HG03442 (cell line): ENCODE measurements around the gene NUAK1.
"Not testable (repeated sequence)": the region's sequence is repeated elsewhere in the genome, so short reads cannot be mapped to it uniquely, and the experiment has no call there.

Experiments used
- ATAC-seq: cut with Tn5 transposase; IDR thresholded peaks from one replicate; pipeline ENCODE4 v1.9.1; 2021; ENCODE audit warnings: mild to moderate bottlenecking, moderate library complexity; ENCODE audit not compliant: unreplicated experiment

The NUAK1 gene

GRCh38 chr12:106149096-106149784 lies 10.5 kb upstream of the NUAK1 start:
- no peak for ATAC-seq

- ATAC-seq: no peak
These were observed 9.2 kb upstream of the NUAK1 start for GRCh38 chr12:106147956-106148355.

DNA sequence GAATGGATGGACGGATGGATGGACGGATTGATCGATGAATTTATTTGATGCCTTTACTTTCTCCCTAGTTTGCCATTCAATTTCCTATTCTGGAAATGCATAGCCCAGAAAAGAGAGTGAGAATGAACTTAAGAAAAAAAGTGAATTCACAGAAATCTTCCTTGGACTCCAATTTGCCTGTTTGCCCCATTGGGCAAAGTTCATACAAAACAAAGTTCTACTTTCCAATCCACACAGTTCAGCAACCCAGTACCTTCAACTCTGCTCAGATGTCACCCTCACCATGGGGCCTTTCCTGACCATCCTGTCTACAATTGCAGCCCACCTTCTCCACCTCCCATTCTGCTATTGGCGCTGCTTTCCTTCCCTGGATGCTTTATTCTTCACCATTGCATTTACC lies 8.2 kb upstream of the NUAK1 start:
- ATAC-seq: no peak

GRCh38 chr12:106145539-106146447 lies 7.0 kb upstream of the NUAK1 start:
- no peak for ATAC-seq

- no peak for ATAC-seq
These were observed 6.1 kb upstream of the NUAK1 start for GRCh38 chr12:106144847-106145246.

- no peak for ATAC-seq
These were observed 4.0 kb upstream of the NUAK1 start for GRCh38 chr12:106142591-106143261.

DNA sequence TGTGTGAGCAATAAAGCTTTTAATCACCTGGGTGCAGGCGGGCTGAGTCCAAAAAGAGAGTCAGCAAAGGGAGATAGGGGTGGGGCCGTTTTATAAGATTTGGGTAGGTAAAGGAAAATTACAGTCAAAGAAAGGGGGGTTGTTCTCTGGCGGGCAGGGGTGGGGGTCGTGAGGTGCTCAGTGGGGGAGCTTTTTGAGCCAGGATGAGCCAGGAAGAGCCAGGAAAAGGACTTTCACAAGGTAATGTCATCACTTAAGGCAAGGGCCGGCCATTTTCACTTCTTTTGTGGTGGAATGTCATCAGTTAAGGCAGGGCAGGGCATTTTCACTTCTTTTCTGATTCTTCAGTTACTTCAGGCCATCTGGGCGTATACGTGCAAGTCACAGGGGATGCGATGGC lies 3.2 kb upstream of the NUAK1 start:
- ATAC-seq: not testable (repeated sequence)

DNA sequence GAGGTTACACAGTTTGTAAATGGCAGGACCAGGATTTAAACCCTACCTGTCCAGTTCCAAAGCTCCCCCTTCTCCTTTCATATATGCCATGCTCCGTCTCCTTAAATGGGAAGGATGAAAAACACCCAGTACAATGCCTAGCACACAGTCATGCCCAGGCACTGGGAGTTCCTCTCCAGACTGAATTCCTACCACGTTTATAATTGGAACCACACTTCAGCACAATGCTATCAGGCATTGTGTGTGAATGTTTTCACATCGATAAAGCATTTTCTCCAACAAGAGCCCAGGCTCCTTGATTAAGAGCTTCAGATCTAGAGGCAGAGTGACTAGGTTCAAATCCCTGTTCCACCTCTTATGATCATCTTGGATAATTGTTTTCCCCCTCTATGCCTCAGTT lies 2.7 kb upstream of the NUAK1 start:
- no peak for ATAC-seq

DNA sequence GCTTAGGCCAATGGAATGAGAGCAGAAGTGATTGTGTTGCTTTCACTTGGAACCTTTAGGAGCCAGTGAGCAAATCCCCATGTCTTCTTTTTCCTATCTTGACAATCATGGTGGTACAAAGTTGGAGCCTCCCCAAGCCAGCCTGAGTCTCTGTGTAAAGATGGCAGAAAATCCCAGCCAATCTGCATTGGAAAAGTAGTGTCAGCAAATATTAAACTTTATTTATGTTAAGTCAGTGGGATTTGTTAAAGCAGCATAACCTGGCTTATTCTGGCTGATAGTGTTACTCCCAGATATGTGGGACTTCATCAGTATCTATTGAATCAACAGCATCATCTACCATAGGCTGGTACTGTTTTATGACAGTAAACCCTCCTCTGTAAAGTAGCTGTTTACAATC lies 2.2 kb upstream of the NUAK1 start:
- ATAC-seq: no peak

DNA sequence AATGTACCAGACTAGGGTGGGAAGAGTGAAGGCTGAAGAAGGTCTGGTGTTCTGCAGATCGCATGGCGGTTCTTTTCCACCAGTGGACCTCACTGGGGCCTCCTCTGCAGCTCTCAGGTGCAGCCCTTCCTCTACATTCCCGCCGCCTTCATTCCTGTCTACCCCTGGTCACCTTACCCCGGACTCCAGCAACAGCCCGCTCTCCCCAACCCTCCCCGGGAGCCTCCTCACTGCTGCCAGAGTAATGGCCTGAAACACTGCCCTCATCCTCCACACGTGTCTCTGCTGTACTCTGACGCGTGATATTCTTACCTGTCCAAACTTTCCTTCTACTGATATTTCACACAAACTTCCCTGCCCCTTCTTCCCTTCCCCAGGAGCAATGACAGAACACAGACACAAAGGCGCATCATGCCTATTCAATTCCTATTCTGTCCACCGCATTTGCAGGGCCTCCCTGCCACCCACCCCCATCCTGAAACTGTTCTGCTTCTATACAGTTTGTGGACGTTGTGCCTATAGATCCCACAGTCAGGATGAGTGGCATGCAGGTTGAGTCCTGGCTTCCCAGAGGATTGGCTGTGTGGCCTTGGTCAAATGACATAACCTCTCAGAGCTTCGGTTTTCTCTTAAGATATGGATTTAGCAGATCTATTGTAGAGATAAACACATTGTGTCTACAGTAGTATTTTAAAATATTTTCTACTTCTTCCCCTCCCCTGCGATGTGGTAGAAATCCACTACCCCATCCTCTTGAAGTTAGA lies 1.7 kb upstream of the NUAK1 start:
- no peak for ATAC-seq

DNA sequence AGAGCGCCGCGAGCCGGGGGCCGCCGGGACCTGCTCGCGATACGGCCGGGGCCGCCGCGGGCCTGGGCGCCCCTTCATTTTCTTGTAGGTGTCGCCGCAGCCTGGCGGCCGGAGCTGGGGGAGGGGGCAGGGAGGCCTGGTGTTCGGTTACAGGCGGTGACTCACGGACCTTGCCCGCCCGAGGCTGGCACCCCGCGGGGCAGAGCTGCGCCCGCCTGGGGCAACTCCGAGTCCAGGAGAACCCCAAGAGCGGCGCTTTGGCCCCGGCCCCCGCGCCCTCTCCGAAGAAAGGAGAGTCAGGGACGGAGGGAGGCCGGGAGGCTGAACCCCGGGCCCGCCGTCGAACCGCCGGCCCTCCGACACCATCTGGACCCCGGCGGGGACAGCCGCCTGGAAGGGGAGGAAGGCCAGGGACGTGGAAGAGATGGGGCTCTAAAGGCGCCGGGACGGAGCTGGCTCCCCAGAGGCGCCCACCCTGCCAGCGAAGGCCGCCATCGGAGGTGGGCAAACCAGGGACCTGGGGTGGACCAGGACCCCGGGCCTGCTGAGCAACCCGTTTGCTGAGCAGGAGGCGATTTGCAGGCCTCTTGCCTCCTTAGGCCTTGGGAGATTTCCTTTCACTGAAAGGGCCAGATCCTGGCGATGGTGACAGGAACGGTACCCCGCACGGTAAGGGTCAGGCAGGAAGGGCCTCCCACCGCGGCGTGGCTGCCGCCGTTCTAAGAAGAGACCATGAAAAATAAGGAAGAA lies 843 bp upstream of the NUAK1 start:
- ATAC-seq: no peak

- ATAC-seq: no peak
These were observed 459 bp downstream of the NUAK1 start for GRCh38 chr12:106138357-106138632.

GRCh38 chr12:106137530-106138356 lies 1.0 kb downstream of the NUAK1 start:
- ATAC-seq: no peak

DNA sequence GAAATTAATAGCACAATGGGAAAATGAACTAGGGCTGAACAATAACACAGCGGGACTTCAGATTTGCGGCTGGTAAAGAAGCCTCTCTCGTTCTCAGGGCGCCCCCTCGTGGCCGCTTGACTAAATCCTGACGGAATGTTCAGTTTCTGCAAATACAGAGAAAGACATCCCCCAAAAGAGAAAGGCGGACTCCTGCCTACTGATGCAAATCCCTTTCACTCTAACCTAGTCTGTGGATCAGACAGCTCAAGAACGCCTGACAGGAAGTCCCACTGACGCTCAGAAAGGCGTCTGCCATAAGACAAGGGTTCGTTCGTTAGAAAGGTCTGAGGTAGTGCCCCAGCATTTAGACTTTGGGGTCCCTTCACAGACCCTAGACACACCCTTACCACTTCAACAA lies 2.5 kb downstream of the NUAK1 start:
- no peak for ATAC-seq

DNA sequence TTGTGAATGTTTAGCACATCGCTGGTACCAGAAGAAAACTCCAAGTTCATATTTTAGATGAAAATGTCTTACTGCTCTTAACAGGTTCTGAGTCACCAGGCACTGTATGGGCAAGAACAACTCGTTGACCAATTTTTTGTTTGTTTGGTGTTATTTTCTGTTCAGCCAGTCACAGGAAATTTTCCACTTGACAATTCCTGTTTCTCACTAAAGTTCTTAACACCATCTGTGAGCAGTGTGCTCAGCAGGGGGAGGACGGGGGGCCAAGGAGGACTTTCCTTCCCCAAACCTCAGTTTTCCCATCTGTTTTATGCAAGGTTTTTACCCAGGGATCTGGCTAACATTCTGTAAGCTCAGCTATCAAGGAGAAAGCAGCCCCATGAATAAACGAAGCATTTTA lies 3.0 kb downstream of the NUAK1 start:
- ATAC-seq: no peak

DNA sequence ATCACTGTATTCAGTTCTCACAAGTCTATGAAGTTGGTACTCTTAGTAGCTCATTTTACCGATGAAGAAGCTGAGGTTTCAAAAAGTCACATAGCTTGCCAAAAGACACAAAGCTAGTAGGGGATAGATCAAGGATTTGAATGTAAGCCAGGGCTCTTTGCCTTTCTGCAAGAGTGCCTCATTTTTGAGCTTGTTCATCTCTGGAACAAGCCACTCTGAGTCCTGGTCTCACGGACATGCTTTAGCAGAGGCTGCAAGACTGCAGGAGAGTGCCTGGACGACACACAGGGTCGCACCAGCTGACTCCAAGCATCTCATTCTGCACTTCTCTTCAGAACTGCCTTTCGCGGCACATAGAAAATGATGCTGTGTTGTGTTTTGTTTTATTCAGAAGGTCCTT lies 3.7 kb downstream of the NUAK1 start:
- no peak for ATAC-seq

DNA sequence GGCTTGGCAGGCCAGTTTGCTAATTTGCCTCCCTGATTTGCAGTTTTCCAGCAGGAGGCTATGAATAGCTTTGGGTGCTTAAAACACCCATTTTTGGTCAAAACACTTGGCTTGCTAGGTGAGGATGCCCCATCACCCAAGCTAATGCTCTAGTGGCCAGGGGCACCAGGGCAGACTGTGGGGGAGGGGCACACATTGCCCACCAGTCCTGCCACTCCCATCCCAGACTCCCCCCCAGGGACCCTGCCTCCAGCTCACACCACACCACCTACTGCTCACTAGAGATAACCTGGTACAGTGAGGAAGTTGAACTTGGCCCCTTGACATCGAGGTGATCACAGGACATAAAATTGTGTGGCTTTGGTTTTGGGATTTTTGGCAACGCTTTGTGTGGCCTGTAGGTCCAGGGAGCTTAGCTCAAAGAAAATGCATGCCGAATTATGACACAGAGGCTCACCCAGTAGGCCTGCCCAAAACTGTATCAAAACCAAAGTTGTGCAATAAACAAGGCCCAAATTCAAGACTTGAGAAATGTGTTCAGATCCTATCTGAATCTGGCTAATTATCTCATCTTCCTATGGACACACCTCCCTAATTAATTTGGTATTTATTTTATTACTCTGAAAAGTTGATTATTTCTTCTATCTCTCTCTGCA lies 4.3 kb downstream of the NUAK1 start:
- ATAC-seq: no peak

GRCh38 chr12:106133136-106134087 lies 5.3 kb downstream of the NUAK1 start:
- ATAC-seq: no peak
